ENCODE data around the gene VAMP1. TPM values are rescaled to one million over a fixed set of nuclear protein-coding genes. Genes with fewer than 3 reads are reported as not detected.

VAMP1 gene
- total and polyA plus RNA-seq, 10 of the 15 experiments (the other 5 are each of a cell fraction or from before 2014, with no cell fraction given): 4.8 to 123 (median 27.5) TPM

GRCh38 chr12:6423267-6424007 lies 47.0 kb downstream of the VAMP1 start (continued):
- peak; percentile 90 to 92 for TF ChIP-seq BHLHE40 (IDR thresholded peaks at IDR 0.05; ENCODE audit: borderline replicate concordance in 1 of 2, low read depth in 2 of 2, low read length in 1 of 2)
- TF ChIP-seq SMAD5 (IDR thresholded peaks at IDR 0.05; ENCODE audit: low read depth): no peak
- TF ChIP-seq NR2F1 (conservative IDR thresholded peaks at IDR 0.05): no peak
- TF ChIP-seq CREB1 (IDR thresholded peaks at IDR 0.05; ENCODE audit: low read depth): 0 out of 2 replicates have a peak, but pooled peaks have one; percentile 17
- no peak for TF ChIP-seq ZBTB11 (CRISPR knock-in tag; IDR thresholded peaks at IDR 0.05)
- TF ChIP-seq IRF3 (IDR thresholded peaks at IDR 0.05): no peak
- no peak for TF ChIP-seq TCF7 (IDR thresholded peaks at IDR 0.05; ENCODE audit: borderline replicate concordance)
- TF ChIP-seq, protein P1, sequence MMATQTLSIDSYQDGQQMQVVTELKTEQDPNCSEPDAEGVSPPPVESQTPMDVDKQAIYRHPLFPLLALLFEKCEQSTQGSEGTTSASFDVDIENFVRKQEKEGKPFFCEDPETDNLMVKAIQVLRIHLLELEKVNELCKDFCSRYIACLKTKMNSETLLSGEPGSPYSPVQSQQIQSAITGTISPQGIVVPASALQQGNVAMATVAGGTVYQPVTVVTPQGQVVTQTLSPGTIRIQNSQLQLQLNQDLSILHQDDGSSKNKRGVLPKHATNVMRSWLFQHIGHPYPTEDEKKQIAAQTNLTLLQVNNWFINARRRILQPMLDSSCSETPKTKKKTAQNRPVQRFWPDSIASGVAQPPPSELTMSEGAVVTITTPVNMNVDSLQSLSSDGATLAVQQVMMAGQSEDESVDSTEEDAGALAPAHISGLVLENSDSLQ (IDR thresholded peaks at IDR 0.05): no peak
- TF ChIP-seq, protein P2, sequence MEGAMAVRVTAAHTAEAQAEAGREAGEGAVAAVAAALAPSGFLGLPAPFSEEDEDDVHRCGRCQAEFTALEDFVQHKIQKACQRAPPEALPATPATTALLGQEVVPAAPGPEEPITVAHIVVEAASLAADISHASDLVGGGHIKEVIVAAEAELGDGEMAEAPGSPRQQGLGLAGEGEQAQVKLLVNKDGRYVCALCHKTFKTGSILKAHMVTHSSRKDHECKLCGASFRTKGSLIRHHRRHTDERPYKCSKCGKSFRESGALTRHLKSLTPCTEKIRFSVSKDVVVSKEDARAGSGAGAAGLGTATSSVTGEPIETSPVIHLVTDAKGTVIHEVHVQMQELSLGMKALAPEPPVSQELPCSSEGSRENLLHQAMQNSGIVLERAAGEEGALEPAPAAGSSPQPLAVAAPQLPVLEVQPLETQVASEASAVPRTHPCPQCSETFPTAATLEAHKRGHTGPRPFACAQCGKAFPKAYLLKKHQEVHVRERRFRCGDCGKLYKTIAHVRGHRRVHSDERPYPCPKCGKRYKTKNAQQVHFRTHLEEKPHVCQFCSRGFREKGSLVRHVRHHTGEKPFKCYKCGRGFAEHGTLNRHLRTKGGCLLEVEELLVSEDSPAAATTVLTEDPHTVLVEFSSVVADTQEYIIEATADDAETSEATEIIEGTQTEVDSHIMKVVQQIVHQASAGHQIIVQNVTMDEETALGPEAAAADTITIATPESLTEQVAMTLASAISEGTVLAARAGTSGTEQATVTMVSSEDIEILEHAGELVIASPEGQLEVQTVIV (IDR thresholded peaks at IDR 0.05; ENCODE audit: borderline replicate concordance, partially characterized antibody): no peak
- no peak for TF ChIP-seq RBBP5 (conservative IDR thresholded peaks at IDR 0.05)
- TF ChIP-seq HCFC1 (IDR thresholded peaks at IDR 0.05; ENCODE audit: low read length): no peak
- TF ChIP-seq, protein P3, sequence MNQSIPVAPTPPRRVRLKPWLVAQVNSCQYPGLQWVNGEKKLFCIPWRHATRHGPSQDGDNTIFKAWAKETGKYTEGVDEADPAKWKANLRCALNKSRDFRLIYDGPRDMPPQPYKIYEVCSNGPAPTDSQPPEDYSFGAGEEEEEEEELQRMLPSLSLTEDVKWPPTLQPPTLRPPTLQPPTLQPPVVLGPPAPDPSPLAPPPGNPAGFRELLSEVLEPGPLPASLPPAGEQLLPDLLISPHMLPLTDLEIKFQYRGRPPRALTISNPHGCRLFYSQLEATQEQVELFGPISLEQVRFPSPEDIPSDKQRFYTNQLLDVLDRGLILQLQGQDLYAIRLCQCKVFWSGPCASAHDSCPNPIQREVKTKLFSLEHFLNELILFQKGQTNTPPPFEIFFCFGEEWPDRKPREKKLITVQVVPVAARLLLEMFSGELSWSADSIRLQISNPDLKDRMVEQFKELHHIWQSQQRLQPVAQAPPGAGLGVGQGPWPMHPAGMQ (IDR thresholded peaks at IDR 0.05; ENCODE audit: borderline replicate concordance): no peak
- peak; percentile 97 for TF ChIP-seq RAD21 (IDR thresholded peaks at IDR 0.05; ENCODE audit: insufficient read depth, low read depth, low read length)
- no peak for TF ChIP-seq BACH1 (IDR thresholded peaks at IDR 0.05; ENCODE audit: borderline replicate concordance)
- TF ChIP-seq, protein P4, sequence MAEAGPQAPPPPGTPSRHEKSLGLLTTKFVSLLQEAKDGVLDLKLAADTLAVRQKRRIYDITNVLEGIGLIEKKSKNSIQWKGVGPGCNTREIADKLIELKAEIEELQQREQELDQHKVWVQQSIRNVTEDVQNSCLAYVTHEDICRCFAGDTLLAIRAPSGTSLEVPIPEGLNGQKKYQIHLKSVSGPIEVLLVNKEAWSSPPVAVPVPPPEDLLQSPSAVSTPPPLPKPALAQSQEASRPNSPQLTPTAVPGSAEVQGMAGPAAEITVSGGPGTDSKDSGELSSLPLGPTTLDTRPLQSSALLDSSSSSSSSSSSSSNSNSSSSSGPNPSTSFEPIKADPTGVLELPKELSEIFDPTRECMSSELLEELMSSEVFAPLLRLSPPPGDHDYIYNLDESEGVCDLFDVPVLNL (IDR thresholded peaks at IDR 0.05; ENCODE audit: low read depth, low read length): no peak
- TF ChIP-seq PAX5 (IDR thresholded peaks at IDR 0.05; ENCODE audit: borderline replicate concordance, low read depth, low read length): peak; percentile 77; the same call in 1 of the 2 replicates
